Stimulated activated CD8-positive, alpha-beta memory T cell treated with anti-CD3 and anti-CD28 coated beads, Interleukin-7, amount 100 ng/mL, for 24 hours (primary cell): Measurements from ENCODE around the gene FOSL1.

Experiments used
- DNase-seq: peaks from one replicate; pipeline ENCODE4 v3.0.0-alpha.2; 2020; ENCODE audit warnings: low read depth

Gene FOSL1

GRCh38 chr11:65882120-65883057 lies 17.8 kb downstream of the FOSL1 start:
- DNase-seq, result no peak

GRCh38 chr11:65880844-65881421 lies 19.3 kb downstream of the FOSL1 start:
- DNase-seq, result no peak

DNA sequence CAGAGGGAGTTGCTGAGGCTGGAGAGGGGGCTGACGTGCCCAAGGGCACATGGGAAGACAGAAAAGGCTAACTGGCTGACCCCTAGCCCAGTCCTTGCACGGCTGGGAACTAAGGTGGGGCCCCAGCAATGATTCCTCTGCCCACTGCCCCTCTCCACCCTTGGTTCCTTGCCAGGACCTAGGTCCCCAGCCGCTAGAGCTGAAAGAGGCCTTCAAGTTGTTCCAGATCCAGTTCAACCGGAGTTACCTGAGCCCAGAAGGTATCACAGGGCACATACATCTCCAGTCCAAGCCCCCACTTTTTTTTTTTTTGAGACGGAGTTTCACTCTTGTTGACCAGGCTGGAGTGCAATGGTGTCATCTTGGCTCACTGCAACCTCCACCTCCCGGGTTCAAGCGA lies 20.2 kb downstream of the FOSL1 start:
- no peak for DNase-seq

- DNase-seq, result no peak
Observed at GRCh38 chr11:65879617-65880016, 20.6 kb downstream of the FOSL1 start, which contains the start of gene CTSW. CTSW (plus strand) TSS chr11:65879837; CDS start chr11:65879855, 18 bp downstream.

GRCh38 chr11:65873318-65874156 lies 26.7 kb downstream of the FOSL1 start:
- peak; percentile 95 for DNase-seq

DNA sequence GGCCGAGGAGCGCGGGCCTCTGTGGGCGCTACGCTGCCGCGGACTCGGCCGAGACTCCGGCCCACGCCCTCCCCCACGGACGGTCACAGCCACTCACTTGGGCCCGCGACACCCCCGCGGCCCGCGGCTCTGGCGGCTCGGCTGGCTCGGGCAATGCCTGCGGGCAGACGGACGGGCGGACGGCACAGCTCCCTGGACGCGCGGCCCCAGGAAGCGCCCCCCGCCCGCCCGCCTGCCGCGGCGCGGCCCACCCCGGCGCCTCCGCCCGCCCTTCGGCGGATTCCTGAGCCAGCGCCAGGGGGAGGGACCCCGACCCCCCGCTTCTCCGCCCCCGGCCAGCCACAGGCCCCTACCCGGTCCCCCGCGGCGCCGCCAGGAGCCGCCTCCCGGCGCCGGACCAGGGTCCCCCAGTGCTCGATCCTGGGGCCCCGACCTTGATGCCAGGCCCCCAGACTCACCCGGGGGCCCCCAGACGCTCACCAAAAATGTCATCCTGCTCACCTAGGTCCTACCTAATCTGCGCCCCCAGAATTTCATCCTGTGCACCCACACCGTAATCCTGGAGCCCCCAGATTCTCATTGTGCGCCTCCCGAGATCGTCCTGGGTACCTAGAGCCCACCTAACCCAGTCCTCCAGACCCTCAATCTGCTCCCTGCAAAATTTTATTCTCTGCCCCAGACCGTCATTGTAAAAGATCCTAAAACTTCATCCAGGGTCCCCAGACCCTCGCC lies 27.4 kb downstream of the FOSL1 start, which contains the start of gene EFEMP2:
TSS of gene EFEMP2 (minus strand) at position 215 of the 732 bp plus-strand sequence. CDS start 446 bp downstream, outside the sequence.
- DNase-seq, result no peak

DNA sequence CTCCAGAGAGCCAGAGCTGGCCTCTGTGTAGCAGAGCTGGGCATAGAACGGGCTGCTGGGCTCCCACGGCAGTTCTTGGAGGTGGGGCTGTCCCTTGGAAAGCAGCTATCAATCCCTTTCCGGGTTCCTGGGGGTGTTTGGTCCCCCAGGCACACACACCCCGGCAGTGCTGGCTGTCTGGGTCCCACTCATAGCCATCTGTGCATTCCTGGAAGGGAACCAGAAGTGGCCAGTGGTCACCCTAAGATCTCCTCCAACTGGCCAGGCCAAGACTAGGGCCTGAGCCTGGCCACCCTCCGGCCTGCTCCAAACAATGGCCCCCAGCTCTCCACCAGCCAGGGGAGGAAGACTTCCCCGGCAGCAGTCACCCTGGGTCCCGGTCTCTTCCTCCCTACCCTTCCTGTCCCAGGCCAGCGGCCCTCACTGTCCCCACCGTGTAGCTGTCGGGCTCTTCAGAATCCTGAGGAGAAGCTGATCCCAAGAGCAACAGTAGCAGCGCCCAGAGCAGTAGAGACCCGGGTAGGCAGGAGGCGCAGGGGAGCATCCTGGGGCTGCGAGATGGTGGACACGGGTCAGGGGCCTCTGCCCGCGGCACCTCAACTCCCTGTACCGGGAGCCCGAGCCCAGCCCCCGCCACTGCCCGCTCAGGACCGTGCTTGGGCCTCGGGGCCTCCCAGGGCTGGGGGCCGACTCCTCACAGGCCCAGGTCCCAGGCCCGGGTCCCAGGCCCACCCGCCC lies 28.2 kb downstream of the FOSL1 start:
- no peak for DNase-seq

DNA sequence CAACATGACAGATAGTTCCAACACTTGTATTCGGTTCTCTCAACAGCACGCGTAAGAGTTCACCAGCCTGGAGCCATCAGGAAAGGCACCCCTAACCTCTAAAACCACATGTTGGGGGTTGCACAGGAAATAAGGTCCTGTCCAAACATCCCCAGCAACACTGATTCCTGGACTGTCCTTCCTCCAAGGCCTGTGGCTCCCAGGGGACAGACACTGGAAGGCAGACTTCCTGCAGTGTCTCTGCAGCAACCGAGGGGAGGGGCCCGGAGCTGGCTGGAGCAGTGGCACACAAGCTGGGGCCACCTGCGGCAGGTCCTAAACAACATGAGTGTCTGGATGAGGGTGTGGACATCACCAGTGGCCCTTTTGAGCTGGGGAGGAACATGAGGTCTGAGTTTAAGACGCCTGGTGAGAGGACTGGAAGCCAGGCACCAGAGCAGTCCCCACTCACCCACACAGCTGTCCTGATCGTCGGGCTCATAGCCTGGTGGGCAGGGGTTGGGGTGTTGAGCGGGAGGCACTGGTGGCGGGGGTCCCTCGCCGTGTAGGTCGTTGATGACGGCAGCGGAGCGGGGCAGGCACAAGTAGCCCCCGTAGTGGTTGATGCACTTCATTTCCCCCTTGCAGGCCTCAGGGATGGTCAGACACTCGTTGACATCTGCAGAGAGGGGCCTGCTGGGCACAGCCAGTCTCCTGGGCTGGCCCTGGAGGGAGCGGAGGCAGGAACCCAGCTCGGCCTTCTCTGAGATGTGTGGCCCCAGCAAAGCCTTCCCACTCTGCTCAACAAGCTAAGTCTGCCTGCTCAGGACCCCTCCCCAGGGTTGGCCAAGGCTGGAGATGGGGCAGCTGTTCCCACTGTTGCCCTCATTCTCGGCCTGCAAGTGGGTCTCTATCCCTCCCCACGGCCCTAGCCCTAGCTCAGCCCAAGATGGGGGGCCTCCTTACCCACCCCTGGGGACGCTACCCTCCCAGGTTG lies 29.2 kb downstream of the FOSL1 start:
- DNase-seq, result no peak

GRCh38 chr11:65870307-65870658 lies 29.9 kb downstream of the FOSL1 start:
- no peak for DNase-seq

DNA sequence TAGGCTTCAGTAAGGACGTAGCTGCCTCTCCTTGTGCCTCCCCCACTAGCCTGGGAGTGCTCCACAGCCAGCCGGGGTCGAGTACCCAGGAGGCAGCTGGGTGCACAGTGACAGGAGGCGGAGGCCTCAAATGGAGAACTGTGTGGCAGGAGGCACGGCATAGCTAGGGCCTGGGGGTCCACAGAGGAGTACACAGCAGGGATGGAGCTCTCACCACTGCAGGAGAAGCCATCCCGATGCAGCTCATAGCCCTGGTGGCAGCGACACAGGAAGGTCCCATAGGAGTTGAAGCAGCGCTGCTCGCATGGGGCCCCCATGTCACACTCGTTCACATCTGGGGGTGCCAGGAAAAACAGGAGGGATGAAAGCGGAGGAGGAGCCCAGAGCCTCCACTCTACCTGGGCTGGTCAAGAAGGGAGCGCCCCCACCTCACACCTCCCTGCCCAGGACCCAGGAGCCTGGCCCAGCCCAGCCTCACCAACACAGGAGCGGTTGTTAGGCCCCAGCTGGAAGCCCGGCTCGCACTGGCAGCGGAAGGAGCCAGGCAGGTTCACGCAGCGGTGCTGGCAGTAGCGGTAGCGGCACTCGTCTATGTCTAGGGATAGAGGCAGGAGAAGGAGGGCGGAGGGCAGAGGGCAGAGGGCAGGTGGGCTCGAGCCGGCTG lies 30.4 kb downstream of the FOSL1 start:
- no peak for DNase-seq

DNA sequence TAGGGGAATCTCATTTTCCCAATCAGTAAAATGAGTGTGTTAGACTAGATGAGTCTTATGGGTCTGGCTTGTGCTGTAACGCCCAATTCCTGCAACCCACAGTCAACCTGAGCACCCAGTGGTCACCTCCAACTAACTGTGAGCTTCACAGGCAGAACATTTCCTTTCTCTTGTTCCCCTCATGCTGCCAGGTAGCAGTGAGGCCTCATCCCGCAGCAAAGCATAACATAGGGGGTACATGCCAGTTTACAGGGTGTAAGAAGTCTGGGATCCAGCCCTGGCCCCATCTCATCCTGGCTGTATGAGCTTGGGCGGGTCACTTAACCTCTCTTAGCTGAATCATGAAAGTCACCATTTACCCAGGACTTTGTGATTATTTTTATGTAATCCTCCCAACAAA lies 31.3 kb downstream of the FOSL1 start:
- DNase-seq, result no peak

DNA sequence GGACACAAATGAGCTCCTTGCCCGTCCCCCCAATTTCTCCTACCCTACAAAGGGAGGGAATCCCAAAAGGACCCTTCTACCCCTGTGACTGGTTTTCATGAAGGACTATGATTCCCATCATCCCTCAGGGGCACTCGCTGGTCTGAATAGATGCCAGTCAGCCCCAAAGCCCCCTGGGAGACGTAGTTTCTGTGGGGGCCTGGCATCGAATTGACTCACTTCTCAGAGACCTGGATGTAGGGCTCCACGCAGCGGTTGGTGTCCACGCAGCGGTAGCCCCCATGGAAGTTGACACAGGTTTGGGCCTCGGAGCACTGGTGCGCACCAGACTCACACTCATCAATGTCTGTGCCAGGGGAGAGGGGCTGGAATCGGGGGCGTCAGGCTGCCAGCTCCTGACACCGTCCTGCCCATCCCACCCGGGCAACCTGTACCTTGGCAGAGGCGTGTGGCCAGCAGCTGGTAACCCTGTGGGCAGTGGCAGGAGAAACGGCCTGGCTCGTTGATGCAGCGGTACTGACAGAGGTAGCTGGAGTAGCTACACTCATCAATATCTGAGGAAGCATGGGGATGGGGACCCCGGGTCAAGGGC lies 32.0 kb downstream of the FOSL1 start:
- no peak for DNase-seq

GRCh38 chr11:65867284-65868071 lies 32.7 kb downstream of the FOSL1 start:
- no peak for DNase-seq

GRCh38 chr11:65866509-65867283 lies 33.5 kb downstream of the FOSL1 start:
- no peak for DNase-seq

DNA sequence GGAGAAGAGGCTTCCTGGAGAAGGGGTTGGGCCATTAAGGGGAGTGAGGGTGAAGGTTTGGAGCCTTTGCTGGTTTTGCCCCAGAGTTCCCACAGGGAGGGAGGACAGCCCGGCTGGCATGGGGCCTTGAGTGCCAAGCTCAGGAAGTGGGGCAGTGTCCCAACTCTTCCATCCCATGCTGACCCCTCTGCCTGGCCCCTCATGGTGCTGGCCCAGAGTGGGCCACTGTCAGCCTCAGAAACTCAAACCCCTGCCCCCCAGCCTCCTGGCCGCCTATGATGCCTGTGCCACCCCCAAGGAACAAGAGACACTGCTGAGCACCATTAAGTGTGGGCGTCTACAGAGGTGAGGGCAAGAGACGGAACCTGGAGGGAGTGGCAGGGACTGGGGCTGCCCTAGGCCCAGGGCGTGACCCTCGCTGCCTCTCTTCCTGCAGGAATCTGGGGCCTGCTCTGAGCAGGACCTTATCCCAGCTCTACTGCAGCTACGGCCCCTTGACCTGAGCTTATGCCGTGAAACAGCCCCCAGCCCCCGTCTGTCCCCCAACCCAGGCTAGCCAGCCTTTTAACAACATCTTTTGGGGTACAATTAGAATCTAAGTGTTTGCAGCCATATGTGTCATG lies 34.5 kb downstream of the FOSL1 start:
- no peak for DNase-seq

- DNase-seq, result no peak
Observed at GRCh38 chr11:65864706-65865471, 35.3 kb downstream of the FOSL1 start.
